Measurements from ENCODE around the gene MTG2. TPM values are rescaled to one million over a fixed set of nuclear protein-coding genes. Genes with fewer than 3 reads are reported as not detected.

Gene MTG2
- total and polyA plus RNA-seq, 2 of the 13 experiments (the other 11 are each of a cell fraction or from before 2014, with no cell fraction given): 20.4 to 37.8 TPM

GRCh38 chr20:62143081-62143956, 39.5 kb upstream of the MTG2 start, which contains the start of the genes PSMA7 and SS18L1 (continued):
- no peak for TF ChIP-seq ZNF496 (CRISPR knock-in tag; IDR thresholded peaks at IDR 0.05; ENCODE audit: insufficient replicate concordance)
- TF ChIP-seq TOPORS (CRISPR knock-in tag; IDR thresholded peaks at IDR 0.05): peak; percentile 96
- TF ChIP-seq ZSCAN5A (CRISPR knock-in tag; IDR thresholded peaks at IDR 0.05; ENCODE audit: borderline replicate concordance): no peak
- TF ChIP-seq ZNF841 (CRISPR knock-in tag; IDR thresholded peaks at IDR 0.05; ENCODE audit: borderline replicate concordance): no peak
- peak; percentile 81; the same call in 1 of the 2 replicates for TF ChIP-seq HINFP (CRISPR knock-in tag; IDR thresholded peaks at IDR 0.05; ENCODE audit: low read depth)
- TF ChIP-seq ZFP36L2 (CRISPR knock-in tag; IDR thresholded peaks at IDR 0.05): peak; percentile 54; the same call in 1 of the 2 replicates
- peak; percentile 19 for TF ChIP-seq ZC3H13 (CRISPR knock-in tag; IDR thresholded peaks at IDR 0.05)
- TF ChIP-seq SCMH1 (CRISPR knock-in tag; IDR thresholded peaks at IDR 0.05; ENCODE audit: borderline replicate concordance): no peak
- TF ChIP-seq TBX3 (IDR thresholded peaks at IDR 0.05; ENCODE audit: borderline replicate concordance): no peak
- TF ChIP-seq CENPT (CRISPR knock-in tag; IDR thresholded peaks at IDR 0.05; ENCODE audit: low read depth): peak; percentile 53; the same call in 1 of the 2 replicates
- peak; percentile 76 for TF ChIP-seq CREBL2 (CRISPR knock-in tag; IDR thresholded peaks at IDR 0.05; ENCODE audit: borderline replicate concordance)
- peak; percentile 80; the same call in 1 of the 2 replicates for TF ChIP-seq ZNF451 (CRISPR knock-in tag; IDR thresholded peaks at IDR 0.05)
- 0 out of 2 replicates have a peak, but pooled peaks have one; percentile 36 for TF ChIP-seq ZNF232 (CRISPR knock-in tag; IDR thresholded peaks at IDR 0.05; ENCODE audit: borderline replicate concordance)
- peak; percentile 38; the same call in 1 of the 2 replicates for TF ChIP-seq ARNTL (CRISPR knock-in tag; IDR thresholded peaks at IDR 0.05)
- peak; percentile 56; the same call in 1 of the 2 replicates for TF ChIP-seq GFI1 (CRISPR knock-in tag; IDR thresholded peaks at IDR 0.05; ENCODE audit: borderline replicate concordance)
- TF ChIP-seq ZNF629 (CRISPR knock-in tag; conservative IDR thresholded peaks at IDR 0.05): no peak
- TF ChIP-seq MXD3 (CRISPR knock-in tag; IDR thresholded peaks at IDR 0.05): peak; percentile 86
- TF ChIP-seq SNAPC4 (CRISPR knock-in tag; IDR thresholded peaks at IDR 0.05): no peak

All from HepG2 (cell line).